Testis (tissue), 2 donors: ENCODE measurements around the gene TMEM161B.

Experiments used
- POLR2A ChIP-seq: fragments of 450-650 bp; IDR thresholded peaks from one replicate; pipeline ENCODE4 v1.6.1; 2017; ENCODE audit warnings: antibody characterized with exemption, mild to moderate bottlenecking, moderate library complexity
- TF ChIP-seq, protein P1 (sequence below), 3 experiments: fragments of 450-650 bp in 2 of 3; fragments of 200-600 bp in 1 of 3; sonication (generic) in 1 of 3; IDR thresholded peaks; one replicate each; pipeline ENCODE4 v1.5.1; 2016 to 2019; ENCODE audit warnings: antibody characterized with exemption in 3 of 3, mild to moderate bottlenecking in 2 of 3, moderate library complexity in 1 of 3

GRCh38 chr5:88288528-88289197 is 20.0 kb upstream of the TMEM161B start:
- no peak for TF ChIP-seq POLR2A
- TF ChIP-seq, protein P1, sequence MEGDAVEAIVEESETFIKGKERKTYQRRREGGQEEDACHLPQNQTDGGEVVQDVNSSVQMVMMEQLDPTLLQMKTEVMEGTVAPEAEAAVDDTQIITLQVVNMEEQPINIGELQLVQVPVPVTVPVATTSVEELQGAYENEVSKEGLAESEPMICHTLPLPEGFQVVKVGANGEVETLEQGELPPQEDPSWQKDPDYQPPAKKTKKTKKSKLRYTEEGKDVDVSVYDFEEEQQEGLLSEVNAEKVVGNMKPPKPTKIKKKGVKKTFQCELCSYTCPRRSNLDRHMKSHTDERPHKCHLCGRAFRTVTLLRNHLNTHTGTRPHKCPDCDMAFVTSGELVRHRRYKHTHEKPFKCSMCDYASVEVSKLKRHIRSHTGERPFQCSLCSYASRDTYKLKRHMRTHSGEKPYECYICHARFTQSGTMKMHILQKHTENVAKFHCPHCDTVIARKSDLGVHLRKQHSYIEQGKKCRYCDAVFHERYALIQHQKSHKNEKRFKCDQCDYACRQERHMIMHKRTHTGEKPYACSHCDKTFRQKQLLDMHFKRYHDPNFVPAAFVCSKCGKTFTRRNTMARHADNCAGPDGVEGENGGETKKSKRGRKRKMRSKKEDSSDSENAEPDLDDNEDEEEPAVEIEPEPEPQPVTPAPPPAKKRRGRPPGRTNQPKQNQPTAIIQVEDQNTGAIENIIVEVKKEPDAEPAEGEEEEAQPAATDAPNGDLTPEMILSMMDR (IDR thresholded peaks at IDR 0.05), result no peak
